Right hindlimb (tissue), 1 donor: ENCODE results near the gene CREBL2.
A peak's percentile ranks its signal among the peaks of the same experiment; 100 is the strongest.

ENCODE experiments used
- DNase-seq: peaks from one replicate; pipeline ENCODE4 v3.0.0-alpha.2; 2018

Gene CREBL2

GRCh38 chr12:12682284-12682683 is 70.6 kb downstream of the CREBL2 start:
- no peak for DNase-seq

DNA sequence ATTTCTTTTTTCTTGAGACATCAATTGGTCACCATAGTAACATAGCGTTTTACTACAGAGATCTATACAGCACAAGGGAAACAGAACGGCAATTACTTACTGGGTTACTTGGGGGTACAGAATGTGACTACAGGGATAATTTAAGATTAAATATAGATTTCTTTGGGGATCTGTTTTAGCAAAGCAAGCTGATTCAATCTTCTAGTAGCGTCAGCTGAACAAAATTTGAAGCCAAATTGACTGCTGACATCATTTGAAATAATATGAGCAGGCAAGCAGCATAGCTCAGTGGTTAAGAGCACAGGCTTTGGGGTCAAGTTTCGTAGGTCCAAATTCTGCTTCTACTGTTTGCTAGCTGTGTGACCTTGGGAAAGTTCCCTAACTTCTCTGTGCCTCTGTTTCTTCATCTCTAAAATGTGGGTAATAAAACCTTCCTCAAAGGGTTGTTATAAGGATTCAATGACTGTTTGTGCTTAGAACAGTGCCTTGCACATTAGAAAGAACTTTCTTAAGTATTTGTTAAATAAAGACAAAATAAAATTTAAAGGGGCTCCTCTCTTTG is 71.5 kb downstream of the CREBL2 start:
- DNase-seq: no peak

- DNase-seq: no peak
These were observed 72.0 kb downstream of the CREBL2 start for GRCh38 chr12:12683725-12684124.

GRCh38 chr12:12684375-12685106 is 72.9 kb downstream of the CREBL2 start:
- DNase-seq: peak; percentile 54

GRCh38 chr12:12685305-12685704 is 73.6 kb downstream of the CREBL2 start:
- no peak for DNase-seq

GRCh38 chr12:12686472-12686871 is 74.8 kb downstream of the CREBL2 start:
- DNase-seq: no peak

DNA sequence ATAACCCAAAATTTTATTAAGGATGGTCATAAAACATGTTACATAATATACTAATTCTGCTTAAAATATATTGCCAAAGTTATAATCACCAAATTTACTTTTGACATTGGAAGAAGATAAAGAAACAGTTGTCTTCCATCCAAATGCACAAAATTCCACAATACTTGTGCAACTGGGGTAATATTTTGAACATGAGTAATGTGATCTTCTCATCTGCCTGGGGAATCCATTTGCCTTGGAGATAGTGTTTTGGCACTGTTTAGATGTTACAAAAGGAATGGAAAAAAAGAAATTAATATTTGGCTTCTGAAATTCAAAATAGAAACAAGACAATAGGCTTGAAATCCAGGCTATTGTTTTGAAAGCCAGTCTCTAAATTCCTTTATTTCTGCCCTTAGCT is 75.2 kb downstream of the CREBL2 start:
- no peak for DNase-seq

DNA sequence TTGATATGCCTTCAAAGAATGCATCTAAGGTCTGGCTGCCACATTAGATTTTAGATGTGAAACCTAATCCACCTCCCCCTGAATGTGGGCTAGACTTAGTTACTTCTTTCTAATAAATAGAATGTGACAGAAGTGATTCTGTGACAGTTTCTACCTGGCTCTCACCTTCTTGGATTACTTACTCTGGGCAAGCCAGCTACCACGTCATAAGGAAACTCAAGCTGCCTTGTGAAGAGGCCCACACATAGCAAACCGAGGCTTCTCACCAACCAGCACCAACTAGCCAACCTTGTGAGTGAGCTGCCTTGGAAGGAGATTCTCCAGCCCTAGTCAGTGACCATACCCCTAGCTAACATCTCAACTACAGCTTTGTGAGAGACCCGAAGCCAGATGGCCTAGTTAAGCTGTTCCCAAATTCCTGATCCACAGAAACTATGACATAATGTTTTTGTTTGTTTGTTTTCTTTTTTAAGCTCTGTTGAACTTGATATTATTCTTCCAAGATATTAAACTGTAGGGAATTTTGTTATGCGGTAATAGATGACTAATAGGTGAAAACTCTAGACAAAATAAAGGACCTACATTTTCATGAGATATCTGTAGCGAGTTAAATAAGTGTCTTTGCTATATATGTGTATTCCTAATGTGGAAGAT is 78.1 kb downstream of the CREBL2 start:
- DNase-seq: no peak

- DNase-seq: no peak
These were observed 79.9 kb downstream of the CREBL2 start for GRCh38 chr12:12691549-12691948.

DNA sequence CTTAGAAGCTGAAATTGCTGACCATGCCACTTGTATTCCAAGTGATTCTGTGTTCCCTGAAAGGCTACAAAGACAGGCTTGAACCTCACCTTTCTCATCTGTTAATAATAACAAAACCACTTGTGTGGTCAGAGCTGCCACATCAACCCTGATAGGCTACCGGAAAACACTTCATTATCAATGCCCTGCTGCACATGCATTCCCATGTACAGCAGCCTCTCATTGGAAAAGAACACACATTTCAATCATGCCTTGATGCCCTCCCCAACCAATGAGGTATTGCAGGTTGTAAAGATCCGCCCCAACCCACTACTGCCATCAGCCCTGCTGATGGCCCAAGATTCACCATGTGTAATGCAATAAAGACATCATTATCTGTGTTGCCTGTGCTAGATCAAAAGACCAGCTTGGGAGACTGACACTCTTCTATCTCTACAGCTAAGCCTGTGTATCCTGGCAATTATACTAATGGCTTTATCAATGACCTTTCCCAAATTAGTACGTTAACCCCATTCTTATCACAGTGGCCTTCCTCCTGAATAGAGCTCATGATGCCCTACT is 81.5 kb downstream of the CREBL2 start:
- no peak for DNase-seq
